ENCODE results near the gene DLG5.
A peak's percentile ranks its signal among the peaks of the same experiment; 100 is the strongest.

The DLG5 gene

GRCh38 chr10:77926566-77927401 is at the start of gene DLG5:
DLG5 (minus strand) TSS chr10:77926755; CDS start chr10:77926520, 235 bp downstream.
- DNase-seq (ENCODE audit: low spot score) = peak; percentile 33

GRCh38 chr10:77975086-77975666 is 48.6 kb upstream of the DLG5 start:
- no peak for DNase-seq (ENCODE audit: low spot score)

- no peak for DNase-seq (ENCODE audit: low spot score)
Measured at GRCh38 chr10:77974396-77975074, 48.0 kb upstream of the DLG5 start.

GRCh38 chr10:77973276-77973675 is 46.7 kb upstream of the DLG5 start:
- DNase-seq (ENCODE audit: low spot score) = no peak

- DNase-seq (ENCODE audit: low spot score) = no peak
Measured at GRCh38 chr10:77972148-77972547, 45.6 kb upstream of the DLG5 start.

GRCh38 chr10:77971804-77972144 is 45.2 kb upstream of the DLG5 start:
- DNase-seq (ENCODE audit: low spot score) = no peak

- no peak for DNase-seq (ENCODE audit: low spot score)
Measured at GRCh38 chr10:77970869-77971803, 44.6 kb upstream of the DLG5 start.

GRCh38 chr10:77969114-77969513 is 42.6 kb upstream of the DLG5 start:
- no peak for DNase-seq (ENCODE audit: low spot score)

- DNase-seq (ENCODE audit: low spot score) = no peak
Measured at GRCh38 chr10:77967611-77968022, 41.1 kb upstream of the DLG5 start.

- no peak for DNase-seq (ENCODE audit: low spot score)
Measured at GRCh38 chr10:77965294-77965693, 38.7 kb upstream of the DLG5 start.

- no peak for DNase-seq (ENCODE audit: low spot score)
Measured at GRCh38 chr10:77964811-77965210, 38.3 kb upstream of the DLG5 start.

- DNase-seq (ENCODE audit: low spot score) = no peak
Measured at GRCh38 chr10:77963901-77964300, 37.3 kb upstream of the DLG5 start.

- no peak for DNase-seq (ENCODE audit: low spot score)
Measured at GRCh38 chr10:77962350-77963146, 36.0 kb upstream of the DLG5 start.

- DNase-seq (ENCODE audit: low spot score) = no peak
Measured at GRCh38 chr10:77961668-77962067, 35.1 kb upstream of the DLG5 start.

GRCh38 chr10:77960829-77961329 is 34.3 kb upstream of the DLG5 start:
- DNase-seq (ENCODE audit: low spot score) = no peak

GRCh38 chr10:77959887-77960455 is 33.4 kb upstream of the DLG5 start:
- DNase-seq (ENCODE audit: low spot score) = no peak

GRCh38 chr10:77959384-77959783 is 32.8 kb upstream of the DLG5 start:
- no peak for DNase-seq (ENCODE audit: low spot score)

GRCh38 chr10:77955136-77955535 is 28.6 kb upstream of the DLG5 start:
- no peak for DNase-seq (ENCODE audit: low spot score)

GRCh38 chr10:77949167-77949566 is 22.6 kb upstream of the DLG5 start:
- DNase-seq (ENCODE audit: low spot score) = no peak

- no peak for DNase-seq (ENCODE audit: low spot score)
Measured at GRCh38 chr10:77946084-77946483, 19.5 kb upstream of the DLG5 start.

- no peak for DNase-seq (ENCODE audit: low spot score)
Measured at GRCh38 chr10:77944519-77944918, 18.0 kb upstream of the DLG5 start.

All from putamen (tissue), 1 donor.